Measurements from ENCODE around the gene SIGLEC1. TPM values are rescaled to one million over a fixed set of nuclear protein-coding genes. Genes with fewer than 3 reads are reported as not detected.

SIGLEC1 gene
- total RNA-seq, 1 experiment from 2014 or later, result not detected

GRCh38 chr20:3731944-3732326 is 19.5 kb upstream of the SIGLEC1 start:
- no peak overlapping the region for H3K9ac ChIP-seq (ENCODE audit: low read length)
- H4K20me1 ChIP-seq (ENCODE audit: low read length), result no peaks in the 10 kb centered on the region
- ChIA-PET POLR2A (ENCODE audit: unreplicated experiment) (no interaction called here), CTCF (no interaction called here)
- H3K4me2 ChIP-seq (ENCODE audit: low read length), result no peak overlapping the region
- intact Hi-C loops (cut with micrococcal nuclease), result no loop called here
- no peaks in the 10 kb centered on the region for H3K27me3 ChIP-seq (ENCODE audit: low read length)
- no peaks in the 10 kb centered on the region for H3K79me2 ChIP-seq (ENCODE audit: low read length)
- DNase-seq (no peak), ATAC-seq (no peak)
- TF ChIP-seq, protein P1, sequence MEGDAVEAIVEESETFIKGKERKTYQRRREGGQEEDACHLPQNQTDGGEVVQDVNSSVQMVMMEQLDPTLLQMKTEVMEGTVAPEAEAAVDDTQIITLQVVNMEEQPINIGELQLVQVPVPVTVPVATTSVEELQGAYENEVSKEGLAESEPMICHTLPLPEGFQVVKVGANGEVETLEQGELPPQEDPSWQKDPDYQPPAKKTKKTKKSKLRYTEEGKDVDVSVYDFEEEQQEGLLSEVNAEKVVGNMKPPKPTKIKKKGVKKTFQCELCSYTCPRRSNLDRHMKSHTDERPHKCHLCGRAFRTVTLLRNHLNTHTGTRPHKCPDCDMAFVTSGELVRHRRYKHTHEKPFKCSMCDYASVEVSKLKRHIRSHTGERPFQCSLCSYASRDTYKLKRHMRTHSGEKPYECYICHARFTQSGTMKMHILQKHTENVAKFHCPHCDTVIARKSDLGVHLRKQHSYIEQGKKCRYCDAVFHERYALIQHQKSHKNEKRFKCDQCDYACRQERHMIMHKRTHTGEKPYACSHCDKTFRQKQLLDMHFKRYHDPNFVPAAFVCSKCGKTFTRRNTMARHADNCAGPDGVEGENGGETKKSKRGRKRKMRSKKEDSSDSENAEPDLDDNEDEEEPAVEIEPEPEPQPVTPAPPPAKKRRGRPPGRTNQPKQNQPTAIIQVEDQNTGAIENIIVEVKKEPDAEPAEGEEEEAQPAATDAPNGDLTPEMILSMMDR (conservative IDR thresholded peaks at IDR 0.05; ENCODE audit: low read depth, low read length), result no peak
- TF ChIP-seq EZH2 (IDR thresholded peaks at IDR 0.05; ENCODE audit: low read length, unreplicated experiment) (no peak), EZH2phosphoT487 (IDR thresholded peaks at IDR 0.05; ENCODE audit: borderline replicate concordance, low read length) (no peak)
- peaks cover 20% of the 10 kb centered on the region for H3K4me1 ChIP-seq (ENCODE audit: insufficient read depth, low read length)
- no peak overlapping the region for H3K27ac ChIP-seq (ENCODE audit: low read length)
- no peak overlapping the region for H2AFZ ChIP-seq (ENCODE audit: low read length)
- no peaks in the 10 kb centered on the region for H3K36me3 ChIP-seq (ENCODE audit: low read depth, low read length)
- H3F3A ChIP-seq (ENCODE audit: low read length, unreplicated experiment), result no peaks in the 10 kb centered on the region
- BruUV-seq (replicated peaks), result no TSS peak
- no peak overlapping the region for H3K4me3 ChIP-seq (ENCODE audit: low read length)
- H3K9me3 ChIP-seq (ENCODE audit: low read length), result no peaks in the 10 kb centered on the region
- no peaks in the 10 kb centered on the region for H3K9me2 ChIP-seq (replicated peaks; ENCODE audit: low read length)

GRCh38 chr20:3730803-3731672 is 18.6 kb upstream of the SIGLEC1 start:
- TF ChIP-seq EZH2 (IDR thresholded peaks at IDR 0.05; ENCODE audit: low read length, unreplicated experiment) (no peak), EZH2phosphoT487 (IDR thresholded peaks at IDR 0.05; ENCODE audit: borderline replicate concordance, low read length) (no peak)
- TF ChIP-seq, protein P1 (conservative IDR thresholded peaks at IDR 0.05; ENCODE audit: low read depth, low read length), result no peak
- DNase-seq, result no peak
- intact Hi-C loops (cut with micrococcal nuclease), result no loop called here
- Histone ChIP-seq H2AFZ (ENCODE audit: low read length) (no peak overlapping the region), H3K4me2 (ENCODE audit: low read length) (no peak overlapping the region), H3K9ac (ENCODE audit: low read length) (no peak overlapping the region), H3K27ac (ENCODE audit: low read length) (no peak overlapping the region), H3K79me2 (ENCODE audit: low read length) (no peaks in the 10 kb centered on the region), H3F3A (ENCODE audit: low read length, unreplicated experiment) (no peaks in the 10 kb centered on the region), H3K9me2 (replicated peaks; ENCODE audit: low read length) (no peaks in the 10 kb centered on the region), H3K4me1 (ENCODE audit: insufficient read depth, low read length) (peaks cover 20% of the 10 kb centered on the region), H3K27me3 (ENCODE audit: low read length) (no peaks in the 10 kb centered on the region), H4K20me1 (ENCODE audit: low read length) (no peaks in the 10 kb centered on the region), H3K4me3 (ENCODE audit: low read length) (no peak overlapping the region), H3K36me3 (ENCODE audit: low read depth, low read length) (no peaks in the 10 kb centered on the region), H3K9me3 (ENCODE audit: low read length) (no peaks in the 10 kb centered on the region)
- ChIA-PET CTCF (no interaction called here), POLR2A (ENCODE audit: unreplicated experiment) (no interaction called here)
- no peak for ATAC-seq
- BruUV-seq (replicated peaks), result no TSS peak

- no peaks in the 10 kb centered on the region for H3K79me2 ChIP-seq (ENCODE audit: low read length)
- no peak overlapping the region for H3K9ac ChIP-seq (ENCODE audit: low read length)
- ATAC-seq (no peak), DNase-seq (no peak)
- H3K9me2 ChIP-seq (replicated peaks; ENCODE audit: low read length), result no peaks in the 10 kb centered on the region
- H3K27me3 ChIP-seq (ENCODE audit: low read length), result no peaks in the 10 kb centered on the region
- no peaks in the 10 kb centered on the region for H3K36me3 ChIP-seq (ENCODE audit: low read depth, low read length)
- ChIA-PET POLR2A (ENCODE audit: unreplicated experiment) (no interaction called here), CTCF (no interaction called here)
- TF ChIP-seq, protein P1 (conservative IDR thresholded peaks at IDR 0.05; ENCODE audit: low read depth, low read length), result no peak
- no peak for TF ChIP-seq EZH2phosphoT487 (IDR thresholded peaks at IDR 0.05; ENCODE audit: borderline replicate concordance, low read length)
- no peak for TF ChIP-seq EZH2 (IDR thresholded peaks at IDR 0.05; ENCODE audit: low read length, unreplicated experiment)
- intact Hi-C loops (cut with micrococcal nuclease), result no loop called here
- no peak overlapping the region for H3K4me2 ChIP-seq (ENCODE audit: low read length)
- no peaks in the 10 kb centered on the region for H4K20me1 ChIP-seq (ENCODE audit: low read length)
- no peak overlapping the region for H3K27ac ChIP-seq (ENCODE audit: low read length)
- BruUV-seq (replicated peaks), result no TSS peak
- H3F3A ChIP-seq (ENCODE audit: low read length, unreplicated experiment), result no peaks in the 10 kb centered on the region
- no peak overlapping the region for H3K4me3 ChIP-seq (ENCODE audit: low read length)
- peaks cover 20% of the 10 kb centered on the region for H3K4me1 ChIP-seq (ENCODE audit: insufficient read depth, low read length)
- no peak overlapping the region for H2AFZ ChIP-seq (ENCODE audit: low read length)
- no peaks in the 10 kb centered on the region for H3K9me3 ChIP-seq (ENCODE audit: low read length)
Measured at GRCh38 chr20:3729811-3730540, 17.6 kb upstream of the SIGLEC1 start.
